ENCODE data around the gene NEUROD2.

The NEUROD2 gene

GRCh38 chr17:39634384-39634871 is 26.7 kb upstream of the NEUROD2 start:
- peak; percentile 84 for FAIRE-seq

- no peak for FAIRE-seq
Measured at GRCh38 chr17:39633570-39634183, 26.0 kb upstream of the NEUROD2 start.

GRCh38 chr17:39632153-39632941 is 24.6 kb upstream of the NEUROD2 start:
- no peak for FAIRE-seq

- no peak for FAIRE-seq
Measured at GRCh38 chr17:39631403-39631802, 23.7 kb upstream of the NEUROD2 start.

GRCh38 chr17:39629898-39630297 is 22.2 kb upstream of the NEUROD2 start:
- FAIRE-seq: no peak

- FAIRE-seq: no peak
Measured at GRCh38 chr17:39629494-39629880, 21.8 kb upstream of the NEUROD2 start.

- no peak for FAIRE-seq
Measured at GRCh38 chr17:39628655-39629493, 21.2 kb upstream of the NEUROD2 start.

GRCh38 chr17:39627712-39628516 is 20.2 kb upstream of the NEUROD2 start:
- FAIRE-seq: no peak

- FAIRE-seq: no peak
Measured at GRCh38 chr17:39627047-39627711, 19.5 kb upstream of the NEUROD2 start.

- no peak for FAIRE-seq
Measured at GRCh38 chr17:39626171-39627046, 18.7 kb upstream of the NEUROD2 start, which contains the start of gene PPP1R1B. TSS of gene PPP1R1B (plus strand) at chr17:39626952. CDS start at chr17:39627393, 441 bp downstream.

- no peak for FAIRE-seq
Measured at GRCh38 chr17:39625198-39625785, 17.6 kb upstream of the NEUROD2 start.

- FAIRE-seq: no peak
Measured at GRCh38 chr17:39624313-39624712, 16.6 kb upstream of the NEUROD2 start.

GRCh38 chr17:39623356-39623950 is 15.7 kb upstream of the NEUROD2 start:
- peak; percentile 30 for FAIRE-seq

GRCh38 chr17:39622380-39623006 is 14.8 kb upstream of the NEUROD2 start:
- no peak for FAIRE-seq

- peak; percentile 71 for FAIRE-seq
Measured at GRCh38 chr17:39621523-39622379, 14.0 kb upstream of the NEUROD2 start.

- no peak for FAIRE-seq
Measured at GRCh38 chr17:39619786-39620101, 12.0 kb upstream of the NEUROD2 start.

- FAIRE-seq: no peak
Measured at GRCh38 chr17:39618956-39619785, 11.5 kb upstream of the NEUROD2 start.

Measured in G401.6 (cell line).